Measurements from ENCODE around the gene PLOD3.

Gene PLOD3

GRCh38 chr7:101164071-101164840 is 53.1 kb downstream of the PLOD3 start:
- peak; percentile 79 for DNase-seq (ENCODE audit: low spot score)

GRCh38 chr7:101163279-101164070 is 53.9 kb downstream of the PLOD3 start:
- peak; percentile 85 for DNase-seq (ENCODE audit: low spot score)

- peak; percentile 88 for DNase-seq (ENCODE audit: low spot score)
Observed at GRCh38 chr7:101162551-101163278, 54.7 kb downstream of the PLOD3 start.

GRCh38 chr7:101161692-101162471 is 55.5 kb downstream of the PLOD3 start:
- no peak for DNase-seq (ENCODE audit: low spot score)

GRCh38 chr7:101160910-101161309 is 56.5 kb downstream of the PLOD3 start:
- no peak for DNase-seq (ENCODE audit: low spot score)

- no peak for DNase-seq (ENCODE audit: low spot score)
Observed at GRCh38 chr7:101159696-101160674, 57.4 kb downstream of the PLOD3 start.

GRCh38 chr7:101156866-101157589 is 60.4 kb downstream of the PLOD3 start:
- DNase-seq (ENCODE audit: low spot score) = no peak

GRCh38 chr7:101156277-101156676 is 61.1 kb downstream of the PLOD3 start:
- DNase-seq (ENCODE audit: low spot score) = no peak

Measured in SW480 (cell line).